Measurements from ENCODE around the gene TRAF5. TPM values are rescaled to one million over a fixed set of nuclear protein-coding genes. Genes with fewer than 3 reads are reported as not detected.
A peak's percentile ranks its signal among the peaks of the same experiment; 100 is the strongest.
"Not testable (repeated sequence)": the region's sequence is repeated elsewhere in the genome, so short reads cannot be mapped to it uniquely, and the experiment has no call there.

Gene TRAF5, protein sequence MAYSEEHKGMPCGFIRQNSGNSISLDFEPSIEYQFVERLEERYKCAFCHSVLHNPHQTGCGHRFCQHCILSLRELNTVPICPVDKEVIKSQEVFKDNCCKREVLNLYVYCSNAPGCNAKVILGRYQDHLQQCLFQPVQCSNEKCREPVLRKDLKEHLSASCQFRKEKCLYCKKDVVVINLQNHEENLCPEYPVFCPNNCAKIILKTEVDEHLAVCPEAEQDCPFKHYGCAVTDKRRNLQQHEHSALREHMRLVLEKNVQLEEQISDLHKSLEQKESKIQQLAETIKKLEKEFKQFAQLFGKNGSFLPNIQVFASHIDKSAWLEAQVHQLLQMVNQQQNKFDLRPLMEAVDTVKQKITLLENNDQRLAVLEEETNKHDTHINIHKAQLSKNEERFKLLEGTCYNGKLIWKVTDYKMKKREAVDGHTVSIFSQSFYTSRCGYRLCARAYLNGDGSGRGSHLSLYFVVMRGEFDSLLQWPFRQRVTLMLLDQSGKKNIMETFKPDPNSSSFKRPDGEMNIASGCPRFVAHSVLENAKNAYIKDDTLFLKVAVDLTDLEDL
- 3.2 and 6.2 TPM in 2 replicates for total RNA-seq (2014; rRNA removed; shearing (Covaris generic); ENCODE audit: low replicate concordance)

DNA sequence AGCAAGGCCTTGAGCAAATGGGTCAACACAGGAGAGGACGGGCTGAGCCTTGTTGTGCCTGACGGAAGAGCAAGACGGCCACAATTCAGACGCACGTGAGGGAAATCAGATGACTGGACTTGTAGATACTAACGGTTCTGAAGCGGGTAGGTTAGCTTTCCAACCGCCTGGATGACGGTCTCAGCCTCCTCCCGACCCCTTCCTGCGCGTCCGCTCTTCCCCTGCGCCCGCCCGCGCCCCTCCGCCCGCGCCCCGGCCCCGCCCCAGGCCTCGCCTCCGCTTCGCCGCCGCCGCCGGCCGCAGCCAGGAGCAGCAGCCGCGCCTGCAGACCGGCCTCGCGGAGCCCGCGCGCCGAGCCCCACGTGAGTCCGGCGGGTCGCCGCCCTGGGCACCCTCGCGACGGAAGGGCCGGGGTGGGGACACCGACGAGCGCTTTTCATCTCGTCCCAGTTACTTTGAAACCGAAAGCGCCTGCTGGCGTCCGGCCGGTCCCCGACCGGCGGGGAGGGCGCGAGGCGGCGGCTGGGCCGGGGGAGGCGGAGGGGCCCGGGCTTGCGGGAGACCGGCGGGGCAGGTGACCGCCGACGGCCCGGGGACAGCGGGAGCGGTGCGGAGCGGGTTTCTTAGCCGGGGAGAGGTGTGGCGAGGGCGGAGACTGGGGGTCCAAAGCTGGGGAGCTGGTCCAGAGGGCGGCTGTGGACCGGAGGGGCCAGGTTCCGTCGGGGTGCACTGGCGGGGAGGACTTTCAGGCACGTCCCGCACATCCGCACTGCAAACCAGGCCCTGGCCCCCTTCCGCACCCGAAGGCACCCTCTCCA is at the start of gene TRAF5:
TRAF5 (plus strand) TSS at position 306 of the 818 bp plus-strand sequence. CDS start 26,407 bp downstream, outside the sequence.
- in situ Hi-C loops (cut with HindIII; ENCODE audit: low pct_unique_long_range_greater_than_20kb, low sequenced_read_pairs) = no loop called here
- peak; percentile 60 for DNase-seq (ENCODE audit: low read depth)

DNA sequence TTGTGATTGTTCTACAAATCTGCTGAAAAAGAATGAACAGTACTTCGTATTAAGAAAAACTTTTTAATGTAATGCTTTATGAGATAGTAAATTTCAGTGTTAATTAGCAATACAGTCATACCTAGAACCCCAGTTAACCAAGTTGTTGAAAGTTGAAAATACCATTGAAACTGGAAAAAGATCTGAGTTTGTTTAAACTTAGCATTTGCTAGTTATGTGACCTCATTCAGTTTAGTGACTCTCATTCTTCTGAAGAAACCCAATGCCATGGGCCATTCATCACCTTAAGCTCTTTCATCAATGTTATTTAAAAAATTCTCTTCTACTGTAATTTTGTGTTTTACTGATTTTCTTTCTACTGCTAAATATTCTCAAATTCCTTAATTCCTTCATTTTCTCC is 47.3 kb upstream of the TRAF5 start:
- DNase-seq (ENCODE audit: low read depth) = no peak

DNA sequence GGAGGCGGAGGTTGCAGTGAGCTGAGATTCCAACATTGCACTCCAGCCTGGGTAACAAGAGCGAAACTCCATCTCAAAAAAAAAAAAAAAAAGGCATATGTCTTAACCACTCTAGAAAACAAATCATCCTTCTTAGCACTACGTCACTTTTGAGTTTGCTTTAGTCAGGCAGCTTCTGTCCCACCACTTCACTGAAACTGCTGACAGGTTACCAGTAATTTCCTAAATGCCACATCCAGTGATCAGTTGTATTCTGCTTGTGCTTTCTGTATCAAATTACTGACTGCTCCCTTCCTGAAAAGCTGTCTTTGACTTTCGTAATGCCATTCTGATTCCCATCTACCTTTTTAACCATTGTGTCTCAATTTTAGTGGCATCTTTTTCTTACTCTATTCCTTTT is 45.7 kb upstream of the TRAF5 start:
- no peak for DNase-seq (ENCODE audit: low read depth)
- in situ Hi-C loops (cut with HindIII; ENCODE audit: low pct_unique_long_range_greater_than_20kb, low sequenced_read_pairs) = no loop called here

More for the DNA sequence above, 47.3 kb upstream of the TRAF5 start:
- in situ Hi-C loops (cut with HindIII; ENCODE audit: low pct_unique_long_range_greater_than_20kb, low sequenced_read_pairs) = no loop called here

DNA sequence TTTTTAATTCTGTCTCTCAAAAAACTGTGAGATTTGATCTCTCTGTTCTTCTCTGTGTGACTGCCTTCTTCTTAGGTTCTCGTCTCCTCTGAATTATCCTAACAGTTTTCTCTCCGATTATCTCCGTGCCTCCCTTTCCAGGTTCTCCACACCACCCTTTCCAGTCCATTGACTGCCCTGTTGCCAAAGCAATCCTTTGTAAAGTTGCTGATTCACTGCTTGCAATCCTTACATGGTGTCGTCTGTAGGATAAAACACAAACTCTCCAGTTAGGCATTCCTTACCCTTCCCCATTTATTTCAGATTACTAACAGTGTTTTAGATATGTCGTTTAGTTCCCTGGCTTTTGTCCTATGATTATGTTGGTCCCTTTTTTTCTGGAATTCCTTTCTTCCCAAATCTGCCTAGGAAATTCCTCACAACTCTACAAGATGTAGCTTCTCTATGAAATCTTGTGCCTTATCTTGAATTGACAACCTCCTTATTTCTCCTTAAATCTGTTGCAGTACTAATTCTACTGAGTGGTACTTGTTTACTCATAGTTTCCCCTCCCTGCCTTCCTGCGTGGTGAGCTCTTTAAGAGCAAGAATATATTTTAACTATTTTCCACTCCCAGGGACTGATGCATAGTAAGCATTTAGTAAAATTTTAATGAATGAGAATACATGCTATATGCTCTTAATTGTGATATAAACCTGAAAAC is 45.2 kb upstream of the TRAF5 start:
- peak; percentile 68 for DNase-seq (ENCODE audit: low read depth)
- in situ Hi-C loops (cut with HindIII; ENCODE audit: low pct_unique_long_range_greater_than_20kb, low sequenced_read_pairs) = no loop called here

DNA sequence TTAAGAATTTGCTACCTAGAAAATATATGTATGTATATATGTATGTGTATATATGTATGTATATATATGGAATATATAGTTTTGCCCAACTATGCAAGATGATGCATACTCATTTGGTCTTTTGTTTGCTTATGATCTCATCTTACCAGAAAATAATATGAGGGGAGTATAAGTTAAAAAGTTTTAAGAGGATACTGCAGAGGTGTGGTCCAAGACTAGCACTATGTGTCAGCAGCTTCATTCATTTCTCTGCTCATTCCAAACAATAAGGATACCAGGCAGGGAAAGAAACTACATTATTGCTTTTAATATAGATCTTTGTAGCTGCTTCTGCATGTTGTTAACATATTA is 44.6 kb upstream of the TRAF5 start:
- in situ Hi-C loops (cut with HindIII; ENCODE audit: low pct_unique_long_range_greater_than_20kb, low sequenced_read_pairs) = no loop called here
- no peak for DNase-seq (ENCODE audit: low read depth)

DNA sequence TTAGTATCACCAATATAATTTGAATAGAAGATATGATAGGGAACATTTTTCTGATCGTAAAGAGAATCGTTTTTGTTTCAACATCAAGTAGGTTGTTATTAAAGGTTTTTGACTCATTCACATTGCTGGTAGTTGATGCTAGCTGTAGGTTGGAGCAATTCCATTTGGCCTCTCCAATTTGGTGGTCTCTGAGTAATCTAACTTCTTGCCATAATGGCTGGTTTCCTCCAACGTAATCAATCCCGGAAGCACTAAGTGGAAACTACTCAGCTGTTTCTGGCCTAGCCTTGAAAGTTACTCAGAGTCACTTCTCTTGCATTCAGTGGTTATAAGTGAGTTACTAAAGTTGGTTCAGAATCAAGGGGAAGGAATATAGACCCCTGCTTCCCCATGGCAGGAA is 41.4 kb upstream of the TRAF5 start:
- in situ Hi-C loops (cut with HindIII; ENCODE audit: low pct_unique_long_range_greater_than_20kb, low sequenced_read_pairs) = no loop called here
- no peak for DNase-seq (ENCODE audit: low read depth)

DNA sequence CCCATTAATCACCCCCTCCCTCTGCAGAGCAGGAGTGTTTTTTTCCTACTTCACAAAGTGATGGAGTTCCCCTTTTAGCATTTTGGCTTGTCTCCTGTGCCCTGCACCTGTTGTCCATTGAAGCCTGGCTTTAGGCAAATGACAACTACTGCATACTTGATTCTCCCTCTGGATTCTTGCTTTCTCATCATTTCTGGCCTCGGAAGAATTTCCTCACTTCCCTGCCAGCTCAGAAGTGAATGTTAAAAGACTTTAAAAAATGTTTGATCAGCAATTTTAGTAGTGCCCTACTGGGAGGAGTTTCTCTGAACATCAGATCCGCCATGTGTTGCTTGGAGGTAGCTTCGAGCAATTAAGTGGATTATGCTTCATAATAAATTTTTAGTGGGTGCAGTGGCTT is 39.4 kb upstream of the TRAF5 start:
- in situ Hi-C loops (cut with HindIII; ENCODE audit: low pct_unique_long_range_greater_than_20kb, low sequenced_read_pairs) = no loop called here
- no peak for DNase-seq (ENCODE audit: low read depth)

DNA sequence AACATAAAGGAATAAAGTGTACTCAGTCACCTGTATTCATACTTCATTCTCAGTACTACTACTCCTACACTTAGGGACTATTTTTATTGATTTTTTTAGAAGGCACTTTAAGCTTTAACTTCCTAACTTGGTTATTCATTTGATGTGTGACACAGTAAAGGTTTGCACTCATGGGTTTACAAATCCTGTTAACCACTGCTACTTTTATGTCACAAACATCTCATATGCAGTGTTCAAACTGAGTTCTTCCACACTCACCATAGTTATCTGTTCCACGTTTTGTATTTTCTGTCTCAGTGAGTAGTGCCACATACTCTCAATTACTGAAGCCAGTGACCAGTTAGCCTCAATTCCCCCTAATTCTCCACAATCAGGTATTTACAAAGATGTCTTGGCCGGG is 34.2 kb upstream of the TRAF5 start:
- in situ Hi-C loops (cut with HindIII; ENCODE audit: low pct_unique_long_range_greater_than_20kb, low sequenced_read_pairs) = no loop called here
- no peak for DNase-seq (ENCODE audit: low read depth)

DNA sequence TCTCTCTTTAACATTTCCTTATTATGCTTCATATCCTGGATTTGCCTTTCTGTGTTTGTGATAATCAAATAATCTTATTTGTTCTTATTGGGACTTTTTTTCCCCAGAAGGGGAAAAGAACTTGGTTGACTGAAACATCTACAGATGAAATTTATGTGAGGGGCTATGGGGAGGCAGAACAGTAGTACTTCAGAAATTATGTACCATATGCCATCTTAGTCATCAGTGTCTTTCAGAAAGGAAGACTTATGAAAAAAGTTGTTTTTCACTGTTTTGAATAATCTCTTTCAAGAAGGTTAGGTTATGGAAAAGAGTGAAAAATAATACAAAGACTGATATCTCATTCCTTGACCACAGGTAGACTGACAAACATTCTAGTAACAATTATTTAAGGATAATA is 30.2 kb upstream of the TRAF5 start:
- in situ Hi-C loops (cut with HindIII; ENCODE audit: low pct_unique_long_range_greater_than_20kb, low sequenced_read_pairs) = no loop called here
- no peak for DNase-seq (ENCODE audit: low read depth)

DNA sequence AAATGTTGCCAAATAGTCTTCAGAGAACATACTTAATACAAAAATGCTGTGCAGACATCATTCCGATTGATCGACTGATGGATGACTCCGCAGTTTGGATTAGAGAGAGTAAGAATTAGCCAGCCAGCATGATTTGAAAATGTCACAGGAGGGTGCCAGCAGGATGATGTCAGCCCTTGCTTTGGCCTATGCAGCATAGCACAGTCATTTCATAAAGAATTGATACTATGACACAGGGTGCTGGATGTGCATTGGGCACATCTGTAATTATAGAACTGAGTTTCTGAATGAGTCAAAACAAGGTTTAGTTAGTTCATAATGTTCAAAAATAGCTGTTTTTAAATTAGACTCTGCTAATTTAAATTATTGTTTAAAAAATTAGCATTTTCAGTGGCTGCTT is 21.6 kb upstream of the TRAF5 start:
- in situ Hi-C loops (cut with HindIII; ENCODE audit: low pct_unique_long_range_greater_than_20kb, low sequenced_read_pairs) = no loop called here
- DNase-seq (ENCODE audit: low read depth) = no peak

DNA sequence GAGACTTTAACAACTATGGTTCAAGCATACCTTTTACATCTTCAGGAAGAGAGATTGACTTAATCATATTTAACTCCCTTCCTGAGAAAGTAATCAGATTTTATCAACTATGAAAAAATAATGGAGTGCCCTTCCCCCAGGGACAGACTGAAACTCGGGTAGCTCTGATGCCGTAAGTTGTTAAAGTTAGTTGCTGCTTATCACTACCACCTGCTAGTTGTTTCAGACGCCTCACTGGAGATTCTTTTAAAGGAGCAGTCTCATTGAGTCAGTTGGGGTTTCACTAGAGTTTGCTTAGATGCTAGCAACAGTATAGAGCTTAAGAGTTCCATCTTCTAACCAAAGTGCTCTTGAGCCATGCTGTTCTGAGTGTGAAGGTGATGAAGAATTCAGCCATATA is 17.0 kb upstream of the TRAF5 start:
- no peak for DNase-seq (ENCODE audit: low read depth)

DNA sequence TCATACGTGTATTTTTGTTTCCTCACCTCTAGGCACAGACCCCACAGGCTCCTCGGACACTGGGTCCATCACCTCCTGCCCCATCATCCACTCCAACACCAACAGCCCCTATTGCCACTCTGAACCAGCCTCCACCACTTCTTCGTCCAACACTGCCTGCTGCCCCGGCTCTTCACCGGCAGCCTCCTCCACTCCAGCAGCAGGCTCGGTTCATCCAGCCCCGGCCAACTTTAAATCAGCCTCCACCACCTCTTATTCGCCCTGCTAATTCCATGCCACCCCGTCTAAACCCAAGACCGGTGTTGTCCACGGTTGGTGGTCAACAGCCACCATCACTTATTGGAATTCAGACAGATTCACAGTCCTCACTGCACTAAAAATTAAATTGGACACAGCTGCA is 13.2 kb upstream of the TRAF5 start:
- in situ Hi-C loops (cut with HindIII; ENCODE audit: low pct_unique_long_range_greater_than_20kb, low sequenced_read_pairs) = no loop called here
- DNase-seq (ENCODE audit: low read depth) = no peak

More for the DNA sequence above, 17.0 kb upstream of the TRAF5 start:
- in situ Hi-C loops (cut with HindIII; ENCODE audit: low pct_unique_long_range_greater_than_20kb, low sequenced_read_pairs) = no loop called here

DNA sequence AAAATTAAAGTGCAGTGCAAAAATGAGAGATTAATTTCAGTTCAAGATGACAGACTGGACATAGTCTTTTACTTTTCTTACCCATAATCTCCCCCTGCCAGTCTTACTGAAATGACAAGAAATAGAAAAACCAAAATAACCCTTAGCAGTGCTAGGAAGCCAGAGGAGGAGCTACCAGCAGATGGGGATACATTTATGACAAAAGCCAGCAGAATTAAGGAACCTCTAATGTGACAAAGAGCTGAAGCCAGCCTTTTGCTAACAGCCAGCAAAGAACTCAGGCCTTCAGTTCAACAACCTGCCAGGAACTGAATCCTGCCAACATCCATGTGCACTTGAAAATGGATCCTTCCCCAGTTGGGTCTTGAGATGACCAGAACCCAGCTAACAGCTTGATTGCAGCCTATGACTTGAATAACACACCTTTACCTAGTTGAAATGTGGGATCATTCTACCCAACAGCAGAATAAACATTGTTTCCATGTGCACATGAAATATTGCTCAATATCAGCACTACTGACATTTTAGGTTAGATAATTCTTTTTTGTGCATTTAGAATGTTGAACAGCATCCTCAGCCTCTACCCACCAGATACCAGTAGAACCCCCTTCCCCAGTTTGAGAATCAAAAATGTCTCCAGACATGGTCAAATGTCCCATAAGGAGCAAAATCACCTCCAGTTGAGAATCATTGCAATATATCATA is 7.9 kb upstream of the TRAF5 start:
- DNase-seq (ENCODE audit: low read depth) = no peak
- in situ Hi-C loops (cut with HindIII; ENCODE audit: low pct_unique_long_range_greater_than_20kb, low sequenced_read_pairs) = no loop called here

DNA sequence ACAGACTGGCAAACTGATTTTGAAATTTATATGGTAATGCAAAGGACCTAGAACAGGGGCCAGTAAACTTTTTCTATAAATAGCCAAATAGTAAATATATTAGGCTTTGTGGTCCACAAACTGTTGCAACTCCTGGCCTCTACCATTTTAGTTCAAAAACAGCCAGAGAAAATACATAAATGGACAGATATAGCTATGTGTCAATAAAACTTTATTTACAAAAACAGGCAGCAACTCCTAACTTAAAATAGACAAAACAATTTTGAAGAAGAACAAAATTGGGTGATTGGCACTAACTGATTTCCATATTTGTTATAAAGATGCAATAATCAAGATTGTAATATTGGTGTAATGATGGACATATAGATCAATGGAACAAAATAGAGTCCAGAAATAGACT is 6.7 kb upstream of the TRAF5 start:
- DNase-seq (ENCODE audit: low read depth) = no peak
- in situ Hi-C loops (cut with HindIII; ENCODE audit: low pct_unique_long_range_greater_than_20kb, low sequenced_read_pairs) = no loop called here

DNA sequence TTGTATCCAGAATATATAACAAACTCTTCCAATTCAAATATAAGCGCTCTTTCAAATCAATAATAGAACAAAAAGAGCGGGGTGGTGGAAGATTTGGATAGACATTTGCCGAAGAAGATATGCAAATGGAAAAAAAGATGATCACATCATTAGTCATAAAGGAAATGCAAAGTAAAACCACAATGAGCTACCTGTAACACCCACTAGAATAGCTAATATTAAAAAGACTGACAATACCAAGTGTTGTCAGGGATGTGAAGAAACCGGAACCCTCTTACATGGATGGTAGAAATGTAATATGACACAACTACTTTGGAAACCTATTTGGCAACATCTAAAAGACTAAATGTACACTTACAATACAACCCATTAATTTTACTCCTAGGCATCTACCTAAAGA is 5.7 kb upstream of the TRAF5 start:
- in situ Hi-C loops (cut with HindIII; ENCODE audit: low pct_unique_long_range_greater_than_20kb, low sequenced_read_pairs) = no loop called here

DNA sequence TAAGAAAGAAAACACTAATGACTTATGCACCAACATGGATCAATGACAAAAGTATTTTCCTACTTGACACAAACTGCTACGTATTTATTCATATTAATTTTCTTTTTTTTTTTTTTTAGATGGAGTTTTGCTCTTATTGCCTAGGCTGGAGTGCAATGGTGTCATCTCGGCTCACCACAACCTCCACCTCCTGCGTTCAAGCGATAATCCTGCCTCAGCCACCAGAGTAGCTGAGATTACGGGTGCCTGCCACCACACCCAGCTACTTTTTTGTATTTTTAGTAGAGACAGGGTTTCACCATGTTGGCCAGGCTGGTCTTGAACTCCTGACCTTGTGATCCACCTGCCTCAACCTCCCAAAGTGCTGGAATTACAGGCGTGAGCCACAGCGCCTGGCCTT is 5.0 kb upstream of the TRAF5 start:
- DNase-seq (ENCODE audit: low read depth); in situ Hi-C loops (cut with HindIII; ENCODE audit: low pct_unique_long_range_greater_than_20kb, low sequenced_read_pairs): not testable (repeated sequence)

More for the DNA sequence above, 5.7 kb upstream of the TRAF5 start:
- DNase-seq (ENCODE audit: low read depth) = no peak

DNA sequence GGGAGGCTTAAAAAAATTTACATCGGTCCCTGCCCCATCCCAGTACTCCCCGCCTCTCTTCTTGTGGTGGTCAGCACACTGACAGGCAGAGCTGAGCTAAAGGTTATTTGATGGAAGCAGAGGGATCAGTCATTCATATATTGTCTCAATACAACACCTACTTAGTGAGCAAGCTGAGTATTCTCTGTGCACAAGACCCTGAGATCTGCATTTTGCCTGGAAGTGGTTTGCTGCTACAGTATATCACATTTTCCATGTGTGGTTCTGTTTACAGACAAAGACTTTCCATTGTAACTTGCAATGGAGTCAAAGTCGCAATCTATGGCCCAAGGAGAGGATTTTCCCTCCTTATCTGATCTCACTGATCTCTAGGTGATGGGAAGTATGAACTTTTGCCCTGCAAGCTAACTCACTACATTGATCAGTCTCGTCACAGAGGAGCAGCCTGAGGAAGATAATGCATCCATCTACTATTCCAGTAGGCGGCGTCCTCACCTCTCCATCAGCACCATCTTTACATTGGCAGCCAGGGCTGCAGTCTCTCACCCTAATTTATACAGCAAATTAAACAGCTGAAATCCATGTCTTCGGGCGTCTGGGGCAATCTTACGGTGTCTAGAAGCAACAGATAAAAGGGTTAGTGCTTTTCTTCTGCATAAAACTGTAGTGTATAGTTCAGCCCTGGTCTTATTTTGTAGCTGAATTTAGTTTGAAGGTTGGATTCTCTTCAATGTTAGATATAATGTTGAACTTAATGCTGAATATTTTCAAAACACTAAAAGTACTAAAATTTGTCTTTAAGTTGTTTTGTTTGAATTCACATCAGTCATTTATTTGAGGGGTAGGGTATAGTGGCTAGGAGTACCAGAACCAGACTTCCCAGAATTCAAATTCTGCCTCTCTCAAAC is 3.2 kb upstream of the TRAF5 start:
- in situ Hi-C loops (cut with HindIII; ENCODE audit: low pct_unique_long_range_greater_than_20kb, low sequenced_read_pairs) = no loop called here

More for the DNA sequence above, 3.2 kb upstream of the TRAF5 start:
- peak; percentile 59 for DNase-seq (ENCODE audit: low read depth)
